Activated CD4-positive, CD25-positive, alpha-beta regulatory T cell treated with anti-CD3 and anti-CD28 coated beads, Interleukin-2, amount 50 U/mL, for 16 hours (primary cell): Measurements from ENCODE around the gene GABRG1.

Experiments
- DNase-seq: peaks from one replicate; pipeline ENCODE4 v3.0.0-alpha.2; 2020; ENCODE audit warnings: low read depth, low spot score

The GABRG1 gene

GRCh38 chr4:46123913-46124755, at the start of gene GABRG1:
TSS of gene GABRG1 (minus strand) at chr4:46124054. CDS start at chr4:46123913, 141 bp downstream.
- DNase-seq: no peak

GRCh38 chr4:46146993-46147392, 23.1 kb upstream of the GABRG1 start:
- DNase-seq: no peak

GRCh38 chr4:46131498-46132057, 7.7 kb upstream of the GABRG1 start:
- DNase-seq: no peak

- DNase-seq: no peak
These were observed 1.0 kb upstream of the GABRG1 start for GRCh38 chr4:46124773-46125413.

- DNase-seq: no peak
These were observed 42.2 kb downstream of the GABRG1 start for GRCh38 chr4:46081674-46082073.

- DNase-seq: no peak
These were observed 42.6 kb downstream of the GABRG1 start for GRCh38 chr4:46081248-46081647.

GRCh38 chr4:46073778-46074177, 50.1 kb downstream of the GABRG1 start:
- DNase-seq: no peak

GRCh38 chr4:46051392-46051791, 72.5 kb downstream of the GABRG1 start:
- DNase-seq: no peak

- no peak for DNase-seq
These were observed 91.8 kb downstream of the GABRG1 start for GRCh38 chr4:46032056-46032455.

GRCh38 chr4:46016306-46016705, 107.5 kb downstream of the GABRG1 start:
- no peak for DNase-seq

GRCh38 chr4:45992728-45993127, 131.1 kb downstream of the GABRG1 start:
- DNase-seq: no peak

- DNase-seq: no peak
These were observed 134.1 kb downstream of the GABRG1 start for GRCh38 chr4:45989775-45990174.

- DNase-seq: no peak
These were observed 136.0 kb downstream of the GABRG1 start for GRCh38 chr4:45987858-45988257.
